Measurements from ENCODE around the gene UNC79. TPM values are rescaled to one million over a fixed set of nuclear protein-coding genes. Genes with fewer than 3 reads are reported as not detected.

The UNC79 gene
- total RNA-seq, 2 donors from 2014 or later = 0.78 to 3.3 TPM

- intact Hi-C loops (cut with DNase I) = no loop called here
- Histone ChIP-seq H3K27me3 (no peaks in the 10 kb centered on the region), H3K9me3 (no peaks in the 10 kb centered on the region), H3K4me1 (peaks cover 9% of the 10 kb centered on the region), H3K27ac (no peak overlapping the region), H3K4me3 (no peak overlapping the region), H3K36me3 (replicated peaks in 1 of 2; ENCODE audit: insufficient read depth in 1 of 2, low read depth in 2 of 2) (no peaks in the 10 kb centered on the region)
- no peak for ATAC-seq
- no peak for DNase-seq
- TF ChIP-seq POLR2A (IDR thresholded peaks at IDR 0.05) = no peak
- TF ChIP-seq CTCF (IDR thresholded peaks at IDR 0.05) = no peak
Measured at GRCh38 chr14:93426750-93427149, 4.0 kb upstream of the UNC79 start.

GRCh38 chr14:93431036-93431670, 414 bp downstream of the UNC79 start:
- Histone ChIP-seq H3K27ac (peak overlapping the region in 3 of 4 donors; percentile 15 to 76 (median 49)), H3K9me3 (no peaks in the 10 kb centered on the region), H3K36me3 (replicated peaks in 1 of 2; ENCODE audit: insufficient read depth in 1 of 2, low read depth in 2 of 2) (no peaks in the 10 kb centered on the region), H3K4me3 (peak overlapping the region; percentile 42 to 45), H3K4me1 (peaks cover 9% of the 10 kb centered on the region), H3K27me3 (no peaks in the 10 kb centered on the region)
- DNase-seq (peak; percentile 75 to 82 (median 78)), ATAC-seq (peak; percentile 86)
- WGBS, 2 donors = 3 to 5% methylated on average over 13 to 27 of the region's 27 CpGs
- intact Hi-C loops (cut with DNase I) = no loop called here
- no peak for TF ChIP-seq CTCF (IDR thresholded peaks at IDR 0.05)
- TF ChIP-seq POLR2A (IDR thresholded peaks at IDR 0.05) = peak in 1 of 3 donors; percentile 24

GRCh38 chr14:93454224-93454623, 23.5 kb downstream of the UNC79 start:
- ATAC-seq (no peak), DNase-seq (no peak)
- H3K36me3 ChIP-seq (replicated peaks in 1 of 2; ENCODE audit: insufficient read depth in 1 of 2, low read depth in 2 of 2) = no peaks in the 10 kb centered on the region
- H3K4me1 ChIP-seq = no peaks in the 10 kb centered on the region
- WGBS, 2 donors = 87 to 100% methylated on average over 1 of the region's 1 CpG
- no peaks in the 10 kb centered on the region for H3K9me3 ChIP-seq
- no peak overlapping the region for H3K27ac ChIP-seq
- no peak for TF ChIP-seq POLR2A (IDR thresholded peaks at IDR 0.05)
- TF ChIP-seq CTCF (IDR thresholded peaks at IDR 0.05) = no peak
- intact Hi-C loops (cut with DNase I) = no loop called here
- no peak overlapping the region for H3K4me3 ChIP-seq
- H3K27me3 ChIP-seq = no peaks in the 10 kb centered on the region

- TF ChIP-seq CTCF (IDR thresholded peaks at IDR 0.05) (no peak), POLR2A (IDR thresholded peaks at IDR 0.05) (no peak)
- no peaks in the 10 kb centered on the region for H3K4me1 ChIP-seq
- no peak for ATAC-seq
- H3K27me3 ChIP-seq = no peaks in the 10 kb centered on the region
- intact Hi-C loops (cut with DNase I) = no loop called here
- no peak overlapping the region for H3K4me3 ChIP-seq
- no peaks in the 10 kb centered on the region for H3K36me3 ChIP-seq (replicated peaks in 1 of 2; ENCODE audit: insufficient read depth in 1 of 2, low read depth in 2 of 2)
- no peak overlapping the region for H3K27ac ChIP-seq
- DNase-seq = no peak
- H3K9me3 ChIP-seq = no peaks in the 10 kb centered on the region
Measured at GRCh38 chr14:93456356-93456755, 25.6 kb downstream of the UNC79 start.

GRCh38 chr14:93458234-93458633, 27.5 kb downstream of the UNC79 start:
- H3K27me3 ChIP-seq = no peaks in the 10 kb centered on the region
- no peak for DNase-seq
- ATAC-seq = no peak
- no peaks in the 10 kb centered on the region for H3K9me3 ChIP-seq
- H3K36me3 ChIP-seq (replicated peaks in 1 of 2; ENCODE audit: insufficient read depth in 1 of 2, low read depth in 2 of 2) = no peaks in the 10 kb centered on the region
- intact Hi-C loops (cut with DNase I) = no loop called here
- TF ChIP-seq POLR2A (IDR thresholded peaks at IDR 0.05) (no peak), CTCF (IDR thresholded peaks at IDR 0.05) (no peak)
- H3K4me3 ChIP-seq = no peak overlapping the region
- no peak overlapping the region for H3K27ac ChIP-seq
- H3K4me1 ChIP-seq = no peaks in the 10 kb centered on the region
- 83 to 98% methylated on average over 1 of the region's 1 CpG for WGBS, 2 donors
